HG03139 (cell line): ENCODE results near the gene SLC2A14.
"Not testable (repeated sequence)": the region's sequence is repeated elsewhere in the genome, so short reads cannot be mapped to it uniquely, and the experiment has no call there.

Source experiments
- ATAC-seq: cut with Tn5 transposase; IDR thresholded peaks from one replicate; pipeline ENCODE4 v1.9.1; 2021; ENCODE audit not compliant: unreplicated experiment

Gene SLC2A14

GRCh38 chr12:7835116-7835515 lies 37.6 kb downstream of the SLC2A14 start:
- no peak for ATAC-seq

DNA sequence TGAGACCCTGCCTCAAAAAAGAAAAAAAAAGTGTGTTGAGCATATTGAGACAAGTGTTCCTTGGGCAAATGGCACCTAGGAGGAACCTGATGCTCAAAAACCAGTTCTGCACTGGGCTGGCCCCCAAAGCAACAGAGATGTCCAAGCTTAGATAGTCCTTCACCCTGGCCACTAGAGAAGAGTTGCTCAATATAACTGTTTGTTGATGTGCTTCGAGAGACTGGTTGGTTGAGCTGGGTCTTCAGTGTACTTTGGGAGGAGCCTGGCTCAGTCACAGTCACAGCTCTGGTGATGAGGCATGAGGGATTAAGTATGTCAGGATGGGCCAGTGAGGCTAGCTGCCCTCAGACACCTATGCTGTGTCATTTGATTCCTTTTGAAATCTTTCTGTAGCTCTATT lies 38.0 kb downstream of the SLC2A14 start:
- no peak for ATAC-seq

DNA sequence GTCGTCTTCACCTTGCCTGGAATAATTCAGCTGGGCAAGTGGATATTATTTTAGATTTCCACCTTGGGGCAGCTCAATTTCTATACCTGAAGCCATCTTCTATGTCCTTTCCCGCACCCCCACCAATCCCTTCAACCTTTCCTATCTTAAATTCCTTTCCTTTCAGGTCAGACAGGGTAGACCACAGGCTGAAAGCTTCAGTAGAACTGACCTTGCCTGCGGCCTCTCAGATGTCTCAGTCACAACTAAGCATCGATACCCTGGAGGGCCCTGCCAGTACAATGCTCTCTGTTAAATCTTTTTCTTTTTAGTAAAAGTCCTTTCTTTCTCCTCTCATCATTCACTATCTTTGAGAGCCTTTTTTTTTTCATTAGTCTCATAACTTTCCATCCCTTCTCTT lies 38.9 kb downstream of the SLC2A14 start:
- no peak for ATAC-seq

GRCh38 chr12:7833201-7833600 lies 39.5 kb downstream of the SLC2A14 start:
- not testable (repeated sequence) for ATAC-seq

- ATAC-seq: no peak
Observed at GRCh38 chr12:7832059-7832696, 40.5 kb downstream of the SLC2A14 start.

- not testable (repeated sequence) for ATAC-seq
Observed at GRCh38 chr12:7829737-7830136, 43.0 kb downstream of the SLC2A14 start.

DNA sequence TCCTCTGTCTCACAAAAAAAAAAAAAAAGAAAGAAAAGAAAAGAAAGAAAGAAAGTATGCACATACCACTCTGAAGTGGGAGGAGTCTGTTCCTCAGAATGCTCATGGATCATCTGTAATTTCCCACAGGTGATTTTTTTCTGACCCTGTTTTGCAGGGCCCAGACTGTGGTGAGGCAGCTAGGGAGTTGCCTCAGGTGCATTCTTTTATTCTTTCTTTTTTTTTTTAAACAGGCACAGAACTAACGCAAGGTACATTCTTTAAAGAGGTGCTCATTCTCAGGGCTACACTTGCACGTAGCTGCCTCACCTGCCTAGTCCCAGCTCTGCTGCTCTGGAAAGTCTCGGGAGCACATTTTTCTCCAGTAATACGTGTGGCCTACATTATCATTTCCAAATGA lies 47.0 kb downstream of the SLC2A14 start:
- not testable (repeated sequence) for ATAC-seq

- no peak for ATAC-seq
Observed at GRCh38 chr12:7806863-7807487, 65.7 kb downstream of the SLC2A14 start.

DNA sequence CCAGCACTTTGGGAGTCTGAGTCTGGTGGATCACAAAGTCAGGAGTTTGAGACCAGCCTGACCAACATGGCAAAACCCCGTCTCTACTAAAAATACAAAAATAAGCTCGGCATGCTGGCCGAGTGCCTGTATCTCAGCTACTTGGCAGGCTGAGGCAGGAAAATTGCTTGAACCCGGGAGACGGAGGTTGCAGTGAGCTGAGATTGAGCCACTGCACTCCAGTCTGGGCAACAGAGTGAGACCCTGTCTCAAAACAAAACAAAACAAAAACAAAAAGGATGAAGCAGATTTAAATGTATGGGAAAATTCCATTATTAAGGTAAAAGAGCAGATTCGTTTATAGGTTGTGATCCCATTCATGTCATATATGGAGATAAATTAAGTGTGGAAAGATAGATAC lies 66.4 kb downstream of the SLC2A14 start:
- ATAC-seq: not testable (repeated sequence)

GRCh38 chr12:7801460-7801859 lies 71.3 kb downstream of the SLC2A14 start:
- ATAC-seq: no peak

GRCh38 chr12:7798750-7799308 lies 73.9 kb downstream of the SLC2A14 start:
- ATAC-seq: not testable (repeated sequence)

GRCh38 chr12:7797698-7798398 lies 74.9 kb downstream of the SLC2A14 start:
- no peak for ATAC-seq

DNA sequence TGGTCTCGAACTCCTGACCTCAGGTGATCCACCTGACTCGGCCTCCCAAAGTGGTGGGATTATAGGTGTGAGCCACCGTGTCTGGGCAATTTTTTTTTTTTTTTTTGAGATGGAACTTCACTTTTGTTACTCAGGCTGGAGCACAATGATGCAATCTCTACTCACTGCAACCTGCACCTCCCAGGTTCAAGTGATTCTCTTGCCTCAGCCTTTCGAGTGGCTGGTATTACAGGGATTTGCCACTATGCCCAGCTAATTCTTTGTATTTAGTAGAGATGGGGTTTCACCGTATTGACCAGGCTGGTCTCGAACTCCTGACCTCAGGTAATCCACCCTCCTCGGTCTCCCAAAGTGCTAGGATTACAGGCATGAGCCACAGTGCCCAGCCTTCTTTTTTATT lies 75.4 kb downstream of the SLC2A14 start:
- not testable (repeated sequence) for ATAC-seq

DNA sequence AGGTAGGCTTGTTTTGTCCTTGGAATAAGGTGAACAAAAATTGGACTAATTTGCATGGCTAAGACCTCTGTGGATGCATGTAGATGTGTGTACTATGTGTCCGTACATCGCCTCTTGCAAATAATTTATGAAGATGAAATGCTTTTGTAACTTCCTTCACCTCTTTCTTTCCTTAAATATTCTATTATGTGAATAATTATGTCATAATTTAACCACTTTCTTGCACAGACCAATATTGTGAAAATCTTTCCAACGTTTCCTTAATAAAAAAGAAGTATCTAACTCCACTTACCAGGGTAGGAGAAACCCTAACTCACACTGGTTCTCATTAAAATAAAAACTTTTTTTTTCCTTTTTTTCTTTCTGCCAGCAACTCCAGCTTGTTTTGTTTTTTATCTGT lies 79.5 kb downstream of the SLC2A14 start:
- ATAC-seq: no peak

DNA sequence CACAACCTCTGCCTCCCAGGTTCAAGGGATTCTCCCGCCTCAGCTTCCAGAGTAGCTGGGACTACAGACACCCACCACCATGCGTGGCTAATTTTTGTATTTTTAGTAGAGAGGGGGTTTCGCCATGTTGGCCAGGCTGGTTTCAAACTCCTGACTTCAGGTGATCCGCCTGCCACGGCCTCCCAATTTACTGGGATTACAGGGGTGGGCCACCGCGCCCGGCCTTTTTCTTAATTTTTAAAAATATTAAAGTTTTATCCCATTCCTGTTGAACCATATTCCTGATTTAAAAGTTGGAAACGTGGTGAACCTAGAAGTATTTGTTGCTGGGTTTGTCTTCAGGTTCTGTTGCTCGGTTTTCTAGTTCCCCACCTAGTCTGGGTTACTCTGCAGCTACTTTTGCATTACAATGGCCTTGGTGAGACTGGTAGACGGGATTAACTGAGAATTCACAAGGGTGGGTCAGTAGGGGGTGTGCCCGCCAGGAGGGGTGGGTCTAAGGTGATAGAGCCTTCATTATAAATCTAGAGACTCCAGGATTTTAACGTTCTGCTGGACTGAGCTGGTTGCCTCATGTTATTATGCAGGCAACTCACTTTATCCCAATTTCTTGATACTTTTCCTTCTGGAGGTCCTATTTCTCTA lies 83.7 kb downstream of the SLC2A14 start, which contains the start of gene NANOG:
Gene NANOG (plus strand): TSS at position 519 of the 645 bp plus-strand sequence. CDS start 213 bp downstream, outside the sequence.
- ATAC-seq: not testable (repeated sequence)

DNA sequence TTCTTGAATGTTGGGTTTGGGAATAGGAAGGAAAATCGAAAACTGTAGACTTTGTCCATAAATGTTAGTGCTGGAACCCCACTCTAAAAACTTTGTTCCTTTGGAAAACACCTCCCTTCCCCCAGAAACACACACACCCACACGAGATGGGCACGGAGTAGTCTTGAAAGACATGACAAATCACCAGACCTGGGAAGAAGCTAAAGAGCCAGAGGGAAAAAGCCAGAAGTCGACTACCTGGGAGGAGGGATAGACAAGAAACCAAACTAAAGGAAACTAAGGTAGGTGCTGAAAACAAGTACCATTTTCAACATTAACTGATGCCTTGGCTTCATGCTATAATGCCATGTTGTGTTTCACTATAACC lies 84.4 kb downstream of the SLC2A14 start:
- no peak for ATAC-seq

DNA sequence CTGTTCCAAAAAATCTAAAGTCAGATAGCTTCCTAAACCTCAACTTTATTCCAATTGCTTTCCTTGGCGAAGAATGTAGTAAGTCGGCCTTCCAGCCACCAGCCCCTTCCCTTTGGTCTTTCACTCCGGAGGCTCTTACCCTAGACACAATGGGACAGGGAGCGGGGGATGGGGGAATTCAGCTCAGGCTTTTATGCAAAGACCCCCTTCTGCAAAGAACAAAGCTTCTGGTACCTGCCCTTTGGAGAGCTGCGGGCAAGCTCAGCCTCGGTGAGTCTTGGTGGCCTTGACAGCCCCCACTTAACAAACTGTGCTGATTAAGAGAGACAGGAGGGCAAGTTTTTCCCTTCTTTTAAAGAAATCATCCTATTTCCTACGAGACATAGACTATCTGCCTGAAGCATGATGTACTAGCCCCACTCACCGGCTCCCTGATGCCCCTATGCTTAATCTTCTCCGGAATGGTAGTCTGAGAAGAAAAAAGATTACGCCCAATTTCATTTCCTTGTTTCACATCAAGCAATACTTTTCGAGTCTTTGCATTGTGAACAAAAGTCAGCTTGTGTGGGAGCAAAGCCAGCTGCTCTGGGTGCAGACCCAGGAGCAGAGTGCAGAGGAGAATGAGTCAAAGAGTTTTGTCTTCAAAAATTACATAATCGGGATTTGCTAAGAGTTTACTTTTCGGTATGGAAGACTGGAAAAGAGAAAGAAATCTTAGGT lies 85.0 kb downstream of the SLC2A14 start:
- no peak for ATAC-seq

DNA sequence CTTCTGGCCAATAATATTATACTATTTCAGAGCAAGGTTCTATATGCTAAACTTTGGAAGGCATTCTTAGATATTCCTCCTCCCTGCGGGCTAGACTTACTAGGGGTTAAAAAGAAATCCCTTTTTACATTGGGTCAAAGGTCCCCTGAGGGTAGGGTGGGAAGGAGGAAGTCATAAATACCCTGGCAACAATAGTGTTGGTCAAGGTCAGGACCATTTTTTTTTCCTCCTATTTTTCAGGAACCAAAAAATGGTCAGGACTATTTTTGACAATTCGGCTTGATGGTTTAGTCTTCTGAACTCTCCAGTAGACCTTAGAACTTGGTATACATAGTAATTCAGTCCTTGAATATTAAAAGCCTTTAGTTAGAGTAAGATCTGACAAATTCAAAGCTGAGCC lies 88.0 kb downstream of the SLC2A14 start:
- no peak for ATAC-seq

DNA sequence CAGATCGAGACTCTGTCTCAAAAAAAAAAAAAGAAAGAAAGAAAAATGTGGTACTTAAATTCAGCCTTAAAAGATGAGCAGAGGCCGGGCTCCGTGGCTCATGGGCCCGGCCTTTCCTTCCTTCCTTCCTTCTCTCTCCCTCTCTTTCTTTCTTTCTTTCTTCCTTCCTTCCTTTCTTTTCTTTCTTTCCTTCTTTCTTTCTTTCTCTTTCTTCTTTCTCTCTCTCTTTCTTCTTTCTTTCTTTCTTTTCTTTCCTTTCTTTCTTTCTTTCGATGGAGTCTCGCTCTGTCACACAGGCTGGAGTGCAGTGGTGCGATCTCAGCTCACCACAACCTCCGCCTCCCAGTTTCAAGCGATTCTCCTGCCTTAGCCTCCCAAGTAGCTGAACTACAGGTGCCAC lies 89.3 kb downstream of the SLC2A14 start:
- not testable (repeated sequence) for ATAC-seq

DNA sequence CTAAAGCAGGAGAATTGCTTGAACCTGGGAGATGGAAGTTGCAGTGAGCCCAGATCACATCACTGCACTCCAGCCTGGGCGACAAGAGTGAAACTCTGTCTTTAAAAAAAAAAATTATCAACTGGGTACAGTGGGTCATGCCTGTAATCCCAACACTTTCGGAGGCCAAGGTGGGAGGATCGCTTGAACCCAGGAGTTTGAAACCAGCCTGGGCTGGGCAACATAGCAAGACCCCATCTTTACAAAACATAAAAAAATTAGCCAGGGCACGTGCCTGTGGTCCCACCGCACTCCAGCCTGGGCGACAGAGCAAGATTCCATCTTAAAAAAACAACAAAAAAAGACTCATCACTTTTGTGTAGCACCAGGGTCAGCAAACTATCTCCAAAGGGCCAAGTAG lies 90.7 kb downstream of the SLC2A14 start:
- no peak for ATAC-seq

DNA sequence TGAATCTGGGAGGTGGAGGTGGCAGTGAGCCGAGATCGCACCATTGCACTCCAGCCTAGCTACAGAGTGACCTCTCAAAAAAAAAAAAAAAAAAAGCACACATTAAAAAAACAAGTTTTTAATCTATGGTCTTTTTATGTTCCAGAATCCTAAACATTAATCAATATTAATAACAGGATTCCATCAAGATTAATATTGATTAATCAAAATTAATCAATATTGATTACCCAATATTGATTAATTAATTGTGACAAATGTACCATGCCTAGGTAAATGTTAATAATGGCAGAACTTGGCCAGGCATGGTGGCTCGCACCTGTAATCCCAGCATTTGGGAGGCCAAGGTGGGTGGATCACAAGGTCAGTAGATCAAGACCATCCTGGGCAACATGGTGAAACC lies 91.4 kb downstream of the SLC2A14 start:
- no peak for ATAC-seq
